HFFc6 (cell line): ENCODE measurements around the gene SLC9A7. TPM values are rescaled to one million over a fixed set of nuclear protein-coding genes. Genes with fewer than 3 reads are reported as not detected.

ENCODE experiments used
- DNase-seq: peaks from one replicate; pipeline ENCODE4 v3.0.0-alpha.2; 2018
- H3K27ac Mint-ChIP-seq: 2 replicates; pipeline ENCODE4 v1.8.0; 2020; ENCODE audit warnings: mild to moderate bottlenecking, mixed read lengths
- H3K27me3 Mint-ChIP-seq: 2 replicates; pipeline ENCODE4 v1.8.0; 2021; ENCODE audit warnings: mild to moderate bottlenecking, moderate library complexity, mixed read lengths; ENCODE audit not compliant: insufficient read depth
- H3K36me3 Mint-ChIP-seq: 2 replicates; pipeline ENCODE4 v1.8.0; 2021; ENCODE audit warnings: low read depth, mixed read lengths
- H3K4me1 Mint-ChIP-seq: 2 replicates; pipeline ENCODE4 v1.8.0; 2020; ENCODE audit warnings: low read depth, mixed read lengths
- H3K4me3 Mint-ChIP-seq: 2 replicates; pipeline ENCODE4 v1.8.0; 2020; ENCODE audit warnings: mild to moderate bottlenecking, moderate library complexity, mixed read lengths
- H3K9me3 Mint-ChIP-seq: 2 replicates; pipeline ENCODE4 v1.8.0; 2020; ENCODE audit warnings: mild to moderate bottlenecking, mixed read lengths
- CTCF ChIP-seq: fragments of 200-600 bp; sonication (generic); IDR thresholded peaks from 2 replicates; pipeline ENCODE4 v1.5.0; 2021; ENCODE audit warnings: antibody characterized with exemption, mild to moderate bottlenecking
- total RNA-seq, 6 experiments: library from RNA; stranded (reverse); fragmentation: NEBNext Ultra II Directional; extraction: Animal tissue kit (Norgen Biotek cat#: 25700); gene quantifications; 2 replicates in 1 of 6; 3 replicates in 5 of 6; pipeline ENCODE4 v1.2.3, GENCODE V29; 2021

Gene SLC9A7
- total RNA-seq, 6 experiments from 2014 or later: 41.8 to 54.1 (median 45.7) TPM

- peak; percentile 35 for DNase-seq
- H3K27ac Mint-ChIP-seq: peak within 1 kb of the TSS; percentile 48
Observed at GRCh38 chrX:46573331-46573891, 185.5 kb downstream of the SLC9A7 start, which contains the start of gene CHST7. CHST7 (plus strand) TSS chrX:46573765; CDS start chrX:46573932, 167 bp downstream.

GRCh38 chrX:46572340-46572936 is 186.5 kb downstream of the SLC9A7 start:
- Mint-ChIP-seq H3K27ac (peak overlapping the region; percentile 48; the same call in 1 of the 2 replicates), H3K9me3 (no peaks in the 10 kb centered on the region), H3K36me3 (no peaks in the 10 kb centered on the region), H3K4me1 (peaks cover 21% of the 10 kb centered on the region), H3K4me3 (no peak overlapping the region), H3K27me3 (no peaks in the 10 kb centered on the region)
- DNase-seq: no peak
- no peak; the same call in 1 of the 2 replicates for TF ChIP-seq CTCF

More at GRCh38 chrX:46573331-46573891, 185.5 kb downstream of the SLC9A7 start, which contains the start of gene CHST7:
- TF ChIP-seq CTCF: peak; percentile 20; the same call in 1 of the 2 replicates
- H3K4me1 Mint-ChIP-seq: peaks cover 30% of the 10 kb centered on the region
- H3K4me3 Mint-ChIP-seq: peak within 1 kb of the TSS; percentile 82
- no peaks in the 10 kb centered on the region for H3K9me3 Mint-ChIP-seq
- no peaks in the 10 kb centered on the region for H3K27me3 Mint-ChIP-seq
- H3K36me3 Mint-ChIP-seq: peaks cover 6% of the 10 kb centered on the region; the same call in 1 of the 2 replicates

GRCh38 chrX:46571423-46572339 is 187.2 kb downstream of the SLC9A7 start:
- Mint-ChIP-seq H3K4me1 (peaks cover 14% of the 10 kb centered on the region), H3K4me3 (no peak overlapping the region), H3K27me3 (no peaks in the 10 kb centered on the region), H3K9me3 (no peaks in the 10 kb centered on the region), H3K36me3 (no peaks in the 10 kb centered on the region), H3K27ac (no peak overlapping the region; the same call in 1 of the 2 replicates)
- no peak for TF ChIP-seq CTCF
- DNase-seq: no peak

GRCh38 chrX:46569621-46570020 is 189.3 kb downstream of the SLC9A7 start:
- DNase-seq: no peak
- Mint-ChIP-seq H3K9me3 (no peaks in the 10 kb centered on the region), H3K27ac (no peak overlapping the region), H3K36me3 (peaks cover 4% of the 10 kb centered on the region; the same call in 1 of the 2 replicates), H3K4me3 (no peak overlapping the region), H3K4me1 (peaks cover 7% of the 10 kb centered on the region), H3K27me3 (no peaks in the 10 kb centered on the region)
- TF ChIP-seq CTCF: no peak

GRCh38 chrX:46567388-46567787 is 191.5 kb downstream of the SLC9A7 start:
- no peak overlapping the region for H3K4me3 Mint-ChIP-seq
- peaks cover 1% of the 10 kb centered on the region; the same call in 1 of the 2 replicates for H3K27me3 Mint-ChIP-seq
- H3K9me3 Mint-ChIP-seq: no peaks in the 10 kb centered on the region
- TF ChIP-seq CTCF: no peak
- H3K27ac Mint-ChIP-seq: no peak overlapping the region
- no peak for DNase-seq
- peaks cover 4% of the 10 kb centered on the region for H3K4me1 Mint-ChIP-seq
- H3K36me3 Mint-ChIP-seq: peaks cover 4% of the 10 kb centered on the region; the same call in 1 of the 2 replicates
